Chondrocyte (in vitro differentiated cells): ENCODE measurements around the gene ZNF346. TPM values are rescaled to one million over a fixed set of nuclear protein-coding genes. Genes with fewer than 3 reads are reported as not detected.

Experiments
- DNase-seq: peaks from one replicate; pipeline ENCODE4 v3.0.0; 2021; ENCODE audit warnings: mixed read lengths, low spot score
- H3K27ac Mint-ChIP-seq: one replicate; pipeline ENCODE4 v1.8.0; 2021; ENCODE audit warnings: mild to moderate bottlenecking, moderate library complexity, mixed read lengths; ENCODE audit not compliant: unreplicated experiment
- H3K27me3 Mint-ChIP-seq: 2 replicates; pipeline ENCODE4 v1.8.0; 2021; ENCODE audit warnings: low read depth, mixed read lengths
- H3K36me3 Mint-ChIP-seq: 2 replicates; pipeline ENCODE4 v1.8.0; 2021; ENCODE audit warnings: low read depth, mixed read lengths
- H3K4me1 Mint-ChIP-seq: 2 replicates; pipeline ENCODE4 v1.8.0; 2021; ENCODE audit warnings: low read depth, mild to moderate bottlenecking, mixed read lengths
- H3K4me3 Mint-ChIP-seq: one replicate; pipeline ENCODE4 v1.8.0; 2021; ENCODE audit warnings: mild to moderate bottlenecking, moderate library complexity, mixed read lengths; ENCODE audit not compliant: unreplicated experiment
- H3K9me3 Mint-ChIP-seq: 2 replicates; pipeline ENCODE4 v1.8.0; 2021; ENCODE audit warnings: low read depth, mixed read lengths
- total RNA-seq: library from RNA; stranded (reverse); gene quantifications from 3 replicates; pipeline ENCODE4 v1.2.1, GENCODE V29; 2021
- TF ChIP-seq, protein P1 (sequence below): fragments of 200-600 bp; sonication (generic); IDR thresholded peaks from 2 replicates; pipeline ENCODE4 v1.5.0; 2021; ENCODE audit warnings: antibody characterized with exemption, mild to moderate bottlenecking, moderate library complexity

ZNF346 gene
- total RNA-seq, 1 donor from 2014 or later: 15.1 TPM

DNA sequence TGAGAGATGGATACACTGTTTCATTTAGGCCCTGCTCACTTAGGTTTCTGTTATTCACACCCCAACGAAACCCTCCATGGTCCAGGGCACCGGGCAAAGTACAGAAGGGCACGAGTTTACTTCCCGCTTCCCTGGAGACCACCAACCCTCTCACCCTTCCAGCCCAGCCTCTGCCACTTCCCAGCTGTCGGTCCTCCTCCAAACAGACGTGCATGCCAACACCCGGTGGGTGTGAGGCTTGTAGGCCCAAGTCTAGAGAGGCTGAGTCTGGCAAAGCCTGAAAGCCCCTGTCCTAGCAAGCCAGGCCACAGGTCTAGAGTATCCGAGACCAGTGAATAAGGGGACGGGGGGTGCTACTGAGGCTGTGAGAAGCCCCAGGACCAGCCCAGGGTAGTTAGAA lies 57.1 kb downstream of the ZNF346 start:
- Mint-ChIP-seq H3K4me1 (no peaks in the 10 kb centered on the region), H3K27me3 (peaks cover 14% of the 10 kb centered on the region), H3K27ac (no peak overlapping the region), H3K4me3 (no peak overlapping the region), H3K36me3 (peaks cover 2% of the 10 kb centered on the region), H3K9me3 (no peaks in the 10 kb centered on the region)
- TF ChIP-seq, protein P1, sequence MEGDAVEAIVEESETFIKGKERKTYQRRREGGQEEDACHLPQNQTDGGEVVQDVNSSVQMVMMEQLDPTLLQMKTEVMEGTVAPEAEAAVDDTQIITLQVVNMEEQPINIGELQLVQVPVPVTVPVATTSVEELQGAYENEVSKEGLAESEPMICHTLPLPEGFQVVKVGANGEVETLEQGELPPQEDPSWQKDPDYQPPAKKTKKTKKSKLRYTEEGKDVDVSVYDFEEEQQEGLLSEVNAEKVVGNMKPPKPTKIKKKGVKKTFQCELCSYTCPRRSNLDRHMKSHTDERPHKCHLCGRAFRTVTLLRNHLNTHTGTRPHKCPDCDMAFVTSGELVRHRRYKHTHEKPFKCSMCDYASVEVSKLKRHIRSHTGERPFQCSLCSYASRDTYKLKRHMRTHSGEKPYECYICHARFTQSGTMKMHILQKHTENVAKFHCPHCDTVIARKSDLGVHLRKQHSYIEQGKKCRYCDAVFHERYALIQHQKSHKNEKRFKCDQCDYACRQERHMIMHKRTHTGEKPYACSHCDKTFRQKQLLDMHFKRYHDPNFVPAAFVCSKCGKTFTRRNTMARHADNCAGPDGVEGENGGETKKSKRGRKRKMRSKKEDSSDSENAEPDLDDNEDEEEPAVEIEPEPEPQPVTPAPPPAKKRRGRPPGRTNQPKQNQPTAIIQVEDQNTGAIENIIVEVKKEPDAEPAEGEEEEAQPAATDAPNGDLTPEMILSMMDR: no peak
- no peak for DNase-seq

DNA sequence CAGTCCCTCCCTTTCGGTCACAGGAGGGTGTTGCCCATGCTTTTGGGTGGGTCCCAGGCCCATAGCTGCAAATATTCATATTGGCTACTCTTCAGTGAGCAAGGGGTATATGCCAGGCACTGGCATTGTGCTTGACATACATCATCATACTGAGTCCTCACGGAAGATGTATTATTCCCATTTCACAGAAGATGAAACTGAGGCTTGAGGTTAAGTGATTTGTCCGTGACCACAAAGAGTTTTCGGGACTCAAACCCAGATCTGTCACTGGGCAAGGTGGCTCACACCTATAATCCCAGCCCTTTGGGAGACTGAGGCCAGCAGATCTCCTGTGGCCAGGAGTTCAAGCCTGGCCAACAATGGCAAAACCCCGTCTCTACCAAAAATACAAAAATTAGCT lies 57.8 kb downstream of the ZNF346 start:
- no peak overlapping the region for H3K27ac Mint-ChIP-seq
- H3K4me1 Mint-ChIP-seq: no peaks in the 10 kb centered on the region
- TF ChIP-seq, protein P1: no peak
- H3K9me3 Mint-ChIP-seq: no peaks in the 10 kb centered on the region
- H3K27me3 Mint-ChIP-seq: peaks cover 14% of the 10 kb centered on the region
- no peak for DNase-seq
- no peak overlapping the region for H3K4me3 Mint-ChIP-seq
- peaks cover 2% of the 10 kb centered on the region for H3K36me3 Mint-ChIP-seq

DNA sequence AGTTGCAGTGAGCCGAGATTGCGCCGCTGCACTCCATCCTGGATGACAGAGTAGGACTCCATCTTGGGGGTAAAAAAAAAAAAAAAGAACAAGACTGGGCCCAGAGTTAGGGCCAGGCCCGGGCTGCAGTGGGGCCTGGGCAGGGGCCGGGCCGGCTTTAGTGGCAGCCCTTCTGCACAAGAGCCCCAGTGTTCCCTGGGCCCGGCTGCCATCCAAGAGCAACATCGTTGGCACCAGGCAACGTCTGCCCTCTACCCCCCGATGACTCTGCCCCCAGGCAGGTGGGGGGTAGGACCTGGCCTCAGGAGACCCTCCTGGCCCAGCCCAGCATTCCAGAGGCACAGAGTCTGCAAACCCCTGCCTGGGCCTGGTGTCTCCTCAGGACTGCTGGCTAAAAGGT lies 59.4 kb downstream of the ZNF346 start:
- H3K27ac Mint-ChIP-seq: no peak overlapping the region
- peaks cover 14% of the 10 kb centered on the region for H3K27me3 Mint-ChIP-seq
- TF ChIP-seq, protein P1: no peak

DNA sequence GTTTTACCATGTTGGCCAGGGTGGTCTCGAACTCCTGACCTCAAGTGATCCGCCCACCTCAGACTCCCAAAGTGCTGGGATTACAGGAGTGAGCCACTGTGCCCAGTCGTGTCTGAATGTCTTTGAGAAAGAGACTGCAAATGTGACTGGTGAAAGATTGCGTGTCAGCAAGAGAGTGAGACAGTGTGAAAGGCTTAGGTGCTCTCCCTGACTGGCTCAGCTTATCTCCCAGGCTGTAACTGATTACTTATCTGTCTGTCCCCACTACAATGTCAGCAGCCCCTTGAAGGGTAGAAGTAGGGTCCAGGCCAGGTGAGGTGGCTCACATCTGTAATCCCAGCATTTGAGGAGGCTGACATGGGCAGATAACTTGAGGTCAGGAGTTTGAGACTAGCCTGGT lies 60.9 kb downstream of the ZNF346 start:
- Mint-ChIP-seq H3K27me3 (peaks cover 18% of the 10 kb centered on the region), H3K27ac (no peak overlapping the region), H3K4me3 (no peak overlapping the region), H3K9me3 (no peaks in the 10 kb centered on the region), H3K36me3 (peaks cover 2% of the 10 kb centered on the region), H3K4me1 (peaks cover 9% of the 10 kb centered on the region)
- no peak for DNase-seq
- TF ChIP-seq, protein P1: no peak

More for the DNA sequence above, 59.4 kb downstream of the ZNF346 start:
- H3K4me3 Mint-ChIP-seq: no peak overlapping the region
- H3K9me3 Mint-ChIP-seq: no peaks in the 10 kb centered on the region
- H3K4me1 Mint-ChIP-seq: peaks cover 4% of the 10 kb centered on the region
- no peaks in the 10 kb centered on the region for H3K36me3 Mint-ChIP-seq
- no peak for DNase-seq

DNA sequence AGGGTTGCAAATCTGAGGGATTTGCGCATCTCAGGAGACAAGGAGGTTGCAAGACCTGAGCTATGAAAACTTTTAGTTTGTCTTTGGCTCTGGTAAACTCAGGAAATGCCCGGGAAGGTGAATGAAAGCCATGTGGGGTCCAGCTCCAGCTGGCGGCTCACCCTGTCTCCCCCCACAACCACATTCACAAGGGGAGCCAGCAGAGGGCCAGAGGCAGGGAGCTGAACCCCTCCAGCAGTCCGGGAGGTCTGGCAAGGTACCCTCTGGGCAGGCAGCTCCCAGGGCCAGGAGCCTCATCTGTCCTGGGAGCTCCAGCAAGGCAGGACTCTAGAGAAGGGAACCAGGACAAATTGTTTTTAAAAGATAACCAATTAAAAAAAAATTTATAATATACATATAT lies 61.7 kb downstream of the ZNF346 start:
- Mint-ChIP-seq H3K4me1 (peaks cover 13% of the 10 kb centered on the region), H3K36me3 (peaks cover 2% of the 10 kb centered on the region), H3K4me3 (no peak overlapping the region), H3K27me3 (peaks cover 18% of the 10 kb centered on the region), H3K9me3 (no peaks in the 10 kb centered on the region), H3K27ac (peak overlapping the region; percentile 5)
- TF ChIP-seq, protein P1: no peak
- no peak for DNase-seq
